NCI-H82 (cell line): ENCODE results near the gene ENPP3.
A peak's percentile ranks its signal among the peaks of the same experiment; 100 is the strongest.

ENCODE experiments used
- DNase-seq: peaks from one replicate; lab custom pipeline; 2025; lab: John Stamatoyannopoulos, UW

The ENPP3 gene

GRCh38 chr6:131636880-131637792 lies at the start of gene ENPP3:
Gene ENPP3, plus strand, starts transcription at chr6:131637302. Its CDS starts 83 bp downstream, at chr6:131637385.
- DNase-seq = no peak

- no peak for DNase-seq
These were observed 49.2 kb upstream of the ENPP3 start for GRCh38 chr6:131587909-131588308.

- no peak for DNase-seq
These were observed 48.5 kb upstream of the ENPP3 start for GRCh38 chr6:131588643-131589042.

- peak; percentile 23 for DNase-seq
These were observed 44.2 kb upstream of the ENPP3 start for GRCh38 chr6:131592935-131593334.

GRCh38 chr6:131594074-131594473 lies 43.0 kb upstream of the ENPP3 start:
- DNase-seq = no peak

- DNase-seq = no peak
These were observed 39.7 kb upstream of the ENPP3 start for GRCh38 chr6:131597446-131597845.

GRCh38 chr6:131600716-131601115 lies 36.4 kb upstream of the ENPP3 start:
- DNase-seq = no peak

GRCh38 chr6:131602781-131603312 lies 34.3 kb upstream of the ENPP3 start:
- no peak for DNase-seq

GRCh38 chr6:131613296-131613925 lies 23.7 kb upstream of the ENPP3 start:
- no peak for DNase-seq

- no peak for DNase-seq
These were observed 21.8 kb upstream of the ENPP3 start for GRCh38 chr6:131615275-131615674.

GRCh38 chr6:131627724-131628682 lies 9.1 kb upstream of the ENPP3 start, which contains the start of gene MED23:
Gene MED23, minus strand, starts transcription at chr6:131628242. Its CDS starts 193 bp downstream, at chr6:131628049.
- peak; percentile 97 for DNase-seq

- DNase-seq = no peak
These were observed 8.4 kb upstream of the ENPP3 start for GRCh38 chr6:131628726-131629125.

GRCh38 chr6:131629651-131630050 lies 7.5 kb upstream of the ENPP3 start:
- no peak for DNase-seq

GRCh38 chr6:131631625-131632289 lies 5.3 kb upstream of the ENPP3 start:
- no peak for DNase-seq

GRCh38 chr6:131635384-131636340 lies 1.4 kb upstream of the ENPP3 start:
- DNase-seq = no peak

GRCh38 chr6:131638013-131638412 lies 911 bp downstream of the ENPP3 start:
- no peak for DNase-seq

GRCh38 chr6:131640100-131640499 lies 3.0 kb downstream of the ENPP3 start:
- DNase-seq = no peak

- DNase-seq = no peak
These were observed 3.5 kb downstream of the ENPP3 start for GRCh38 chr6:131640576-131640975.

GRCh38 chr6:131641554-131641953 lies 4.5 kb downstream of the ENPP3 start:
- no peak for DNase-seq

GRCh38 chr6:131642565-131642964 lies 5.5 kb downstream of the ENPP3 start:
- DNase-seq = no peak
